Psoas muscle (tissue), 8 donors: ENCODE results near the gene BPTF. TPM values are rescaled to one million over a fixed set of nuclear protein-coding genes. Genes with fewer than 3 reads are reported as not detected.
"Not testable (repeated sequence)": the region's sequence is repeated elsewhere in the genome, so short reads cannot be mapped to it uniquely, and the experiment has no call there.

Source experiments
- ATAC-seq, 4 donors: fragments of 200-7000 bp; cut with Tn5 transposase; one replicate each; pipeline ENCODE4 v1.9.1; 2020; ENCODE audit warnings: moderate library complexity in 3 of 4, mild to moderate bottlenecking in 2 of 4
- DNase-seq, 2 donors: peaks; one replicate each; pipeline ENCODE4 v3.0.0-alpha.2; 2020
- H3K27ac ChIP-seq: fragments of 200-600 bp; one replicate; pipeline ENCODE4 v1.8.0; 2022
- H3K27me3 ChIP-seq, 3 donors: fragments of 200-600 bp in 1 of 3; one replicate each; pipeline versions ENCODE4 v1.6.1 to v1.8.0; 2013 to 2022; ENCODE audit warnings: low read length in 2 of 3, mild to moderate bottlenecking in 2 of 3, moderate library complexity in 1 of 3; ENCODE audit not compliant: insufficient read depth in 3 of 3
- H3K36me3 ChIP-seq, 2 donors: fragments of 200-600 bp in 1 of 2; one replicate each; pipeline versions ENCODE4 v1.6.1 to v1.8.0; 2013 to 2022; ENCODE audit warnings: low read depth in 1 of 2, mild to moderate bottlenecking in 1 of 2, moderate library complexity in 1 of 2; ENCODE audit not compliant: insufficient read depth in 1 of 2
- H3K4me1 ChIP-seq: fragments of 200-600 bp; one replicate; pipeline ENCODE4 v1.8.0; 2022
- H3K4me3 ChIP-seq: fragments of 200-600 bp; one replicate; pipeline ENCODE4 v1.8.0; 2022; ENCODE audit warnings: mild to moderate bottlenecking
- H3K9me3 ChIP-seq: fragments of 200-600 bp; one replicate; pipeline ENCODE4 v1.8.0; 2022
- CTCF ChIP-seq: fragments of 200-600 bp; IDR thresholded peaks from one replicate; pipeline ENCODE4 v1.8.0; 2022; ENCODE audit warnings: antibody characterized with exemption
- WGBS, 3 donors: extraction: QIAGEN DNeasy Blood & Tissue Kit; methylation state at CpG; one replicate each; pipeline versions ENCODE4 v1.1.6 to v1.1.7; 2013; 5-methylcytosine and 5-hydroxymethylcytosine counted together
- intact Hi-C, 2 donors: fragments of 100-400 bp; cut with DNase I; formaldehyde crosslinking; loops; one replicate each; pipeline versions ENCODE4 v1.11.0 to v1.14.2; 2022
- polyA plus RNA-seq, 3 donors: library from polyadenylated mRNA; stranded (reverse); fragments of 200-250 nt; gene quantifications; one replicate each; pipeline ENCODE4 v1.2.3, GENCODE V29; 2013
- total RNA-seq, 4 donors: library from RNA; stranded (reverse); fragmentation: NEBNext Ultra II Directional in 2 of 4; extraction: Animal tissue kit (Norgen Biotek cat#: 25700) in 2 of 4; gene quantifications; one replicate each; pipeline versions ENCODE4 v1.2.1 to v1.2.4, GENCODE V29; 2021 to 2023
- donor health status: healthy with polysubstance abuse.
- donor health status: DM: no; HTN: no; CAD: no; lungs with moderate emphysema.
- donor health status: Bipolar disorder and iron deficiency.
- donor health status: healthy.
- donor health status: DM: yes; HTN: yes; CAD: no.
- donor health status: DM: no; HTN: no; CAD: no.
- donor health status: DM: no; HTN: no; CAD: no.
- donor health status: DM: yes; HTN: yes; CAD: no.

The BPTF gene
- total and polyA plus RNA-seq, 7 donors: 10.0 to 60.9 (median 48.0) TPM

GRCh38 chr17:67946513-67946912 lies 121.2 kb downstream of the BPTF start:
- DNase-seq (no peak), ATAC-seq (no peak)
- Histone ChIP-seq H3K36me3 (peaks cover 22 to 100% of the 10 kb centered on the region in 2 donors), H3K27me3 (no peaks in the 10 kb centered on the region), H3K27ac (no peak overlapping the region), H3K4me1 (no peaks in the 10 kb centered on the region), H3K9me3 (no peaks in the 10 kb centered on the region), H3K4me3 (no peak overlapping the region)
- intact Hi-C loops: loop anchor here in 1 of 2 donors (10.0 kb wide), 1 partner anchor 202 kb away; no protein-coding TSS in a partner anchor
- TF ChIP-seq CTCF: no peak

DNA sequence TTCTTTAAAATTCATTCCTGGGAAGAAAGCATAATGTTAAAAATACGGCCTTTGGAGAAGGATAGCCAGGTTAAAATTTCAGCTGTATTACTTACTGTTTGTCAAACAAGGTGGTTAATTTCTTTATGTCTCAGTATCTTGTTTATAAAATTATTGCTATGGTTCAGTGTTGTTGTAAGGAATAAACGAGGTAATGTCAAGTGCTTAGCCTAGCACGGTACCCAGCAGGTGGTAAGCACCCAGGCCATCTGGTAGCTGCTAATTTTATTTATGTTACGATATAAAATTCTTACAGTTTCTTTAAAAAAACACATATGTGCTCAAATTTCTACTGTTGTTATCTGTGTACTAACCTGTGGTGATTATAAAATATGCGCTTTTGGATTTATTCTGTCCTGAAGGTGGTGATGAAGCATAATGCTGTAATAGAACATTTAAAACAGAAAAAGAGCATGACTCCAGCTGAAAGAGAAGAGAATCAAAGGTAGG lies 122.1 kb downstream of the BPTF start:
- WGBS, 3 donors: 93 to 95% (median 94%) methylated on average over 5 of the region's 5 CpGs
- TF ChIP-seq CTCF: no peak
- DNase-seq: no peak
- H3K36me3 ChIP-seq: peaks cover 20 to 100% of the 10 kb centered on the region in 2 donors
- no peaks in the 10 kb centered on the region for H3K4me1 ChIP-seq
- no peak for ATAC-seq
- intact Hi-C loops: loop anchor here in 1 of 2 donors (10.0 kb wide), 1 partner anchor 203 kb away; no protein-coding TSS in a partner anchor
- no peak overlapping the region for H3K27ac ChIP-seq
- H3K9me3 ChIP-seq: no peaks in the 10 kb centered on the region
- H3K27me3 ChIP-seq: no peaks in the 10 kb centered on the region
- no peak overlapping the region for H3K4me3 ChIP-seq

DNA sequence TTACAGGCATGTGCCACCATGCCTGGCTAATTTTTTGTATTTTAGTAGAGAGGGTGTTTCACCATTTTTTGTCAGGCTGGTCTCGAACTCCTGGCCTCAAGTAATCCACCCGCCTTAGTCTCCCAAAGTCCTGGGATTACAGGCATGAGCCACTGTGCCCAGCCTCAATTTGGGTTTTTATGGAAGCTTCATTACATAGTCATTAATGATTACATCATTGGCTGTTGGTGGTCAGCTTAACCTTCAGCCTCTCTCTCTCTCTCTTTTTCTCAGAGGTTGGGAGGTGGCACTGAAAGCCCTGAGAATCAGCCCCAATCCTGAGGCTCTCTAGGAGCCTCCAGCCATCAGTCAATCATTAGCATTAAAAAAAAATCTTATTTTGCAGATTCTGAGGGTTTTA lies 125.6 kb downstream of the BPTF start:
- no peak for TF ChIP-seq CTCF

DNA sequence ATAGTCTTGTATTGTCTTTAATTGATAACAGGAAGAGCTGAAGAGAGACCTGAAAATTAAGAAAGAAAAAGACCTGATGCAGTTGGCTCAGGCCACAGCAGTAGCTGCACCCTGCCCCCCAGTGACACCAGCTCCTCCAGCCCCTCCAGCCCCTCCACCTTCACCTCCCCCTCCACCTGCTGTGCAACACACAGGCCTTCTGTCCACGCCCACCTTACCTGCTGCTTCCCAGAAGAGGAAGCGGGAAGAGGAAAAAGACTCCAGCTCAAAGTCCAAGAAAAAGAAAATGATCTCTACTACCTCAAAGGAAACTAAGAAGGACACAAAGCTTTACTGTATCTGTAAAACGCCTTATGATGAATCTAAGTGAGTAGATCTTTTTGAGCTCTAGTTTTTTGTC lies 134.2 kb downstream of the BPTF start:
- no peak overlapping the region for H3K4me3 ChIP-seq
- H3K9me3 ChIP-seq: no peaks in the 10 kb centered on the region
- no peaks in the 10 kb centered on the region for H3K27me3 ChIP-seq
- no peaks in the 10 kb centered on the region for H3K4me1 ChIP-seq
- intact Hi-C loops: no loop called here
- peaks cover 0 to 72% of the 10 kb centered on the region in 2 donors for H3K36me3 ChIP-seq
- ATAC-seq (no peak), DNase-seq (no peak)
- TF ChIP-seq CTCF: no peak
- WGBS, 3 donors: 89 to 98% (median 93%) methylated on average over 3 of the region's 3 CpGs
- no peak overlapping the region for H3K27ac ChIP-seq

More for the DNA sequence above, 125.6 kb downstream of the BPTF start:
- H3K27me3 ChIP-seq: no peaks in the 10 kb centered on the region
- no peak for ATAC-seq
- H3K9me3 ChIP-seq: no peaks in the 10 kb centered on the region
- no peak overlapping the region for H3K27ac ChIP-seq
- WGBS, 3 donors: 93 to 98% (median 96%) methylated on average over 2 of the region's 2 CpGs
- H3K36me3 ChIP-seq: peaks cover 13 to 94% of the 10 kb centered on the region in 2 donors
- intact Hi-C loops: no loop called here
- H3K4me3 ChIP-seq: no peak overlapping the region
- no peak for DNase-seq
- no peaks in the 10 kb centered on the region for H3K4me1 ChIP-seq

- H3K27me3 ChIP-seq, H3K4me3 ChIP-seq, intact Hi-C loops, H3K4me1 ChIP-seq, DNase-seq, H3K27ac ChIP-seq, ATAC-seq, H3K9me3 ChIP-seq: not testable (repeated sequence)
- peaks cover 0 to 76% of the 10 kb centered on the region in 2 donors for H3K36me3 ChIP-seq
- 70 to 79% (median 71%) methylated on average over 3 of the region's 3 CpGs for WGBS, 3 donors
These were observed 135.0 kb downstream of the BPTF start for GRCh38 chr17:67960276-67960675.

DNA sequence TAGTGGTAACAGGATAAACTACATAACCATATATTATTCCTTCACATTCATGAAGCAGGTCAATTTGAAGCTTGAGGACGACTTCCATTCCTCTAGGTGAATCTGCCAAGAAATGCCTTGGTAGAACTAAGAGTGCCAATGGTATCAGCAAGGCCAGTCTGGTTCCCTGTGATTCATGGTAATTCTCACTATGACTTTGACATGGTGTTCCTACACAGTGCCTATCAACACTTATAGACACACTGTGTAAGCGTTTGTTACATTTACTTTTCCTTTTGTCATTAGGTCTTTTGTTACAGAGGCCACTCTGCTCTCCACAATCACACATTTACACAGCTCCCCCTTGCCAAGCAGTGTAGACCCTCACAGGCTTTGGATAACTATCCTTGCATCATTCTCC lies 136.9 kb downstream of the BPTF start:
- H3K9me3 ChIP-seq, H3K27ac ChIP-seq, H3K4me1 ChIP-seq, H3K27me3 ChIP-seq, intact Hi-C loops, DNase-seq, H3K4me3 ChIP-seq: not testable (repeated sequence)
- 38 to 68% (median 49%) methylated on average over 2 of the region's 2 CpGs for WGBS, 3 donors
- peaks cover 4 to 82% of the 10 kb centered on the region in 2 donors for H3K36me3 ChIP-seq
- peak in 1 of 4 donors; percentile 21 for ATAC-seq
